ENCODE measurements around the gene HDAC4. TPM values are rescaled to one million over a fixed set of nuclear protein-coding genes. Genes with fewer than 3 reads are reported as not detected.

The HDAC4 gene
- total RNA-seq, 1 experiment from 2014 or later, result 61.5 TPM

- Histone ChIP-seq H3K4me1 (replicated peaks; ENCODE audit: insufficient read depth) (no peaks in the 10 kb centered on the region), H3K9me2 (ENCODE audit: insufficient read depth) (no peaks in the 10 kb centered on the region), H3K4me2 (no peak overlapping the region), H3K9me3 (ENCODE audit: insufficient read depth, low read depth) (no peaks in the 10 kb centered on the region), H3K36me3 (ENCODE audit: low read depth) (no peaks in the 10 kb centered on the region), H4K20me1 (ENCODE audit: insufficient read depth) (no peaks in the 10 kb centered on the region; the same call in 1 of the 2 replicates), H2AFZ (no peak overlapping the region), H3K79me2 (ENCODE audit: low read depth) (no peaks in the 10 kb centered on the region), H3K4me3 (no peak overlapping the region), H3K27me3 (ENCODE audit: insufficient read depth, low read depth) (no peaks in the 10 kb centered on the region), H3K27ac (no peak overlapping the region), H3F3A (ENCODE audit: insufficient read depth, low read depth) (no peaks in the 10 kb centered on the region; the same call in 1 of the 2 replicates)
- no peak for DNase-seq
- CTCF ChIA-PET, result no interaction called here
- POLR2A ChIA-PET (ENCODE audit: unreplicated experiment), result no interaction called here
- no TSS peak for BruUV-seq (replicated peaks)
- TF ChIP-seq, protein P1, sequence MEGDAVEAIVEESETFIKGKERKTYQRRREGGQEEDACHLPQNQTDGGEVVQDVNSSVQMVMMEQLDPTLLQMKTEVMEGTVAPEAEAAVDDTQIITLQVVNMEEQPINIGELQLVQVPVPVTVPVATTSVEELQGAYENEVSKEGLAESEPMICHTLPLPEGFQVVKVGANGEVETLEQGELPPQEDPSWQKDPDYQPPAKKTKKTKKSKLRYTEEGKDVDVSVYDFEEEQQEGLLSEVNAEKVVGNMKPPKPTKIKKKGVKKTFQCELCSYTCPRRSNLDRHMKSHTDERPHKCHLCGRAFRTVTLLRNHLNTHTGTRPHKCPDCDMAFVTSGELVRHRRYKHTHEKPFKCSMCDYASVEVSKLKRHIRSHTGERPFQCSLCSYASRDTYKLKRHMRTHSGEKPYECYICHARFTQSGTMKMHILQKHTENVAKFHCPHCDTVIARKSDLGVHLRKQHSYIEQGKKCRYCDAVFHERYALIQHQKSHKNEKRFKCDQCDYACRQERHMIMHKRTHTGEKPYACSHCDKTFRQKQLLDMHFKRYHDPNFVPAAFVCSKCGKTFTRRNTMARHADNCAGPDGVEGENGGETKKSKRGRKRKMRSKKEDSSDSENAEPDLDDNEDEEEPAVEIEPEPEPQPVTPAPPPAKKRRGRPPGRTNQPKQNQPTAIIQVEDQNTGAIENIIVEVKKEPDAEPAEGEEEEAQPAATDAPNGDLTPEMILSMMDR (conservative IDR thresholded peaks at IDR 0.05), result no peak
- TF ChIP-seq EZH2 (IDR thresholded peaks at IDR 0.05; ENCODE audit: low read depth), result no peak
- intact Hi-C loops (cut with micrococcal nuclease; ENCODE audit: unreplicated experiment), result no loop called here
Observed at GRCh38 chr2:239145601-239146000, 255.2 kb downstream of the HDAC4 start.

DNA sequence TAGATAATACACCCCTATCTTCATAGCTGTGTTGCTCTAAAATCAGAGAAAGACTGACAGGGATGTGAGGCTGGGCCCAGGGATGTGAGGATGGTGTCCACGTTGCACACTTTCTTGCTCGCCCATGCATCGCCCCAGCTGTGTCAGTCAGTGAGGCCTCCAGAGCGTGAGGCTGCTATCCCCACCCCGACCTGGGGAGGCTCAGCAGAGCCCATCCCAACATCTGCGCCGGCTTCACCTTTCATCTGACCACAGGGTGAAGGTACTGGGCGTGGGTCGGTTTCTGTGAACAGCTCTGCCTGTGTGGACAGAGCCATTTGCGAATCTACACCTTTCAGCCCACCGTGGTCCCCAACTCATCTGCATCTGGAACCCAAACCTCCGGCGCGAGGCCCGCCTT is 255.7 kb downstream of the HDAC4 start:
- intact Hi-C loops (cut with micrococcal nuclease; ENCODE audit: unreplicated experiment), result no loop called here
- Histone ChIP-seq H3K27me3 (ENCODE audit: insufficient read depth, low read depth) (no peaks in the 10 kb centered on the region), H2AFZ (no peak overlapping the region), H3K9me2 (ENCODE audit: insufficient read depth) (no peaks in the 10 kb centered on the region), H3K4me2 (no peak overlapping the region), H3F3A (ENCODE audit: insufficient read depth, low read depth) (no peaks in the 10 kb centered on the region; the same call in 1 of the 2 replicates), H3K4me1 (replicated peaks; ENCODE audit: insufficient read depth) (no peaks in the 10 kb centered on the region), H3K9me3 (ENCODE audit: insufficient read depth, low read depth) (no peaks in the 10 kb centered on the region), H4K20me1 (ENCODE audit: insufficient read depth) (no peaks in the 10 kb centered on the region; the same call in 1 of the 2 replicates), H3K36me3 (ENCODE audit: low read depth) (no peaks in the 10 kb centered on the region), H3K4me3 (no peak overlapping the region), H3K79me2 (ENCODE audit: low read depth) (no peaks in the 10 kb centered on the region), H3K27ac (no peak overlapping the region)
- ChIA-PET POLR2A (ENCODE audit: unreplicated experiment) (no interaction called here), CTCF (no interaction called here)
- TF ChIP-seq EZH2 (IDR thresholded peaks at IDR 0.05; ENCODE audit: low read depth), result no peak
- TF ChIP-seq, protein P1 (conservative IDR thresholded peaks at IDR 0.05), result no peak
- BruUV-seq (replicated peaks), result no TSS peak
- DNase-seq, result no peak

DNA sequence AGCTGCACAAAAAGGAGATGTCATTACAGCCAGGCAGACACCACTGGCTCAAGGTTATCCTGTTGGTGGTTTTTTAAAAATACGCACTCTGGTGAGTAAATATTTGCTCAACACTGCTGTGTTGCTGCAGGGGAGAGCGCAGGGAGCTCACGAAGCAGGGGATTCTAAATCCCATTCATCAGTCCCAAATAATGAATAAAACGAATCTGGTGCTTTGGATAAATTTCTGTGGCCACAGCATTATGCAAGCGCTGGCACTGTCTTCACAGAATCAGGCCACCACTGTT is 256.2 kb downstream of the HDAC4 start:
- ChIA-PET POLR2A (ENCODE audit: unreplicated experiment) (no interaction called here), CTCF (no interaction called here)
- TF ChIP-seq, protein P1 (conservative IDR thresholded peaks at IDR 0.05), result no peak
- TF ChIP-seq EZH2 (IDR thresholded peaks at IDR 0.05; ENCODE audit: low read depth), result no peak
- Histone ChIP-seq H3K4me3 (no peak overlapping the region), H3K4me1 (replicated peaks; ENCODE audit: insufficient read depth) (no peaks in the 10 kb centered on the region), H3K79me2 (ENCODE audit: low read depth) (no peaks in the 10 kb centered on the region), H4K20me1 (ENCODE audit: insufficient read depth) (no peaks in the 10 kb centered on the region; the same call in 1 of the 2 replicates), H3K27ac (no peak overlapping the region), H3K9me2 (ENCODE audit: insufficient read depth) (no peaks in the 10 kb centered on the region), H3K27me3 (ENCODE audit: insufficient read depth, low read depth) (no peaks in the 10 kb centered on the region), H3F3A (ENCODE audit: insufficient read depth, low read depth) (no peaks in the 10 kb centered on the region; the same call in 1 of the 2 replicates), H2AFZ (no peak overlapping the region), H3K36me3 (ENCODE audit: low read depth) (no peaks in the 10 kb centered on the region), H3K9me3 (ENCODE audit: insufficient read depth, low read depth) (no peaks in the 10 kb centered on the region), H3K4me2 (no peak overlapping the region)
- no peak for DNase-seq
- intact Hi-C loops (cut with micrococcal nuclease; ENCODE audit: unreplicated experiment), result loop anchor here (5.0 kb wide), 1 partner anchor 253 kb away; no protein-coding TSS in a partner anchor
- BruUV-seq (replicated peaks), result no TSS peak
